Pancreas (tissue), 10 donors: ENCODE measurements around the gene FKBP11. TPM values are rescaled to one million over a fixed set of nuclear protein-coding genes. Genes with fewer than 3 reads are reported as not detected.
"Not testable (repeated sequence)": the region's sequence is repeated elsewhere in the genome, so short reads cannot be mapped to it uniquely, and the experiment has no call there.

Source experiments
- ATAC-seq, 4 donors: fragments of 200-7000 bp; cut with Tn5 transposase; one replicate each; pipeline versions ENCODE4 v1.8.0 to v1.9.1; 2020; ENCODE audit warnings: mild to moderate bottlenecking in 4 of 4, moderate library complexity in 4 of 4
- DNase-seq, 6 donors: peaks; one replicate each; pipeline ENCODE4 v3.0.0-alpha.2; 2020
- FAIRE-seq: peaks from 2 replicates; lab custom pipeline; 2012; peaks lifted over from hg19 to GRCh38; lab: Jason Lieb, UNC
- H3K27ac ChIP-seq, 4 donors: fragments of 200-600 bp; sonication (generic); 1 replicate in 3 of 4; 2 replicates in 1 of 4; pipeline versions ENCODE4 v1.5.0 to v1.8.0; 2020
- H3K27me3 ChIP-seq, 4 donors: fragments of 200-600 bp; one replicate each; pipeline ENCODE4 v1.8.0; 2021
- H3K36me3 ChIP-seq, 3 donors: fragments of 200-600 bp; sonication (generic) in 1 of 3; one replicate each; pipeline versions ENCODE4 v1.5.0 to v1.8.0; 2020 to 2021
- H3K4me1 ChIP-seq, 3 donors: fragments of 200-600 bp; one replicate each; pipeline ENCODE4 v1.8.0; 2021
- H3K4me3 ChIP-seq, 4 donors: fragments of 200-600 bp; sonication (generic) in 2 of 4; one replicate each; pipeline versions ENCODE4 v1.5.0 to v1.8.0; 2020 to 2021
- H3K9me3 ChIP-seq, 4 donors: fragments of 200-600 bp; one replicate each; pipeline ENCODE4 v1.8.0; 2021
- CTCF ChIP-seq, 4 donors: fragments of 200-600 bp; sonication (generic) in 3 of 4; IDR thresholded peaks; one replicate each; pipeline versions ENCODE4 v1.5.0 to v1.8.0; 2021; ENCODE audit warnings: antibody characterized with exemption in 4 of 4
- WGBS, 2 donors: extraction: QIAGEN DNeasy Blood & Tissue Kit; methylation state at CpG; one replicate each; pipeline ENCODE4 v1.1.7; 2013; 5-methylcytosine and 5-hydroxymethylcytosine counted together
- intact Hi-C, 3 donors: fragments of 100-400 bp; cut with DNase I; formaldehyde crosslinking; loops; one replicate each; pipeline versions ENCODE4 v1.11.1 to v1.14.2; 2022
- polyA plus RNA-seq, 2 donors: library from polyadenylated mRNA; stranded (reverse); fragments of 200-250 nt; gene quantifications; one replicate each; pipeline ENCODE4 v1.2.3, GENCODE V29; 2013
- total RNA-seq, 6 donors: library from RNA; stranded (reverse); fragmentation: NEBNext Ultra II Directional in 4 of 6; extraction: Animal tissue kit (Norgen Biotek cat#: 25700) in 4 of 6; gene quantifications; one replicate each; pipeline versions ENCODE4 v1.2.1 to v1.2.4, GENCODE V29; 2021 to 2023
- donor health status: healthy with polysubstance abuse.
- donor health status: DM: no; HTN: no; CAD: no; lungs with moderate emphysema.
- donor health status: DM: no; HTN: no; CAD: no.
- donor health status: control.
- donor health status: control.
- donor health status: Bipolar disorder and iron deficiency.
- donor health status: DM: yes; HTN: yes; CAD: no.
- donor health status: DM: no; HTN: no; CAD: no.
- donor health status: DM: no; HTN: no; CAD: no.
- donor health status: DM: yes; HTN: yes; CAD: no.

The FKBP11 gene
- total and polyA plus RNA-seq, 8 donors = 70.9 to 155 (median 127) TPM

DNA sequence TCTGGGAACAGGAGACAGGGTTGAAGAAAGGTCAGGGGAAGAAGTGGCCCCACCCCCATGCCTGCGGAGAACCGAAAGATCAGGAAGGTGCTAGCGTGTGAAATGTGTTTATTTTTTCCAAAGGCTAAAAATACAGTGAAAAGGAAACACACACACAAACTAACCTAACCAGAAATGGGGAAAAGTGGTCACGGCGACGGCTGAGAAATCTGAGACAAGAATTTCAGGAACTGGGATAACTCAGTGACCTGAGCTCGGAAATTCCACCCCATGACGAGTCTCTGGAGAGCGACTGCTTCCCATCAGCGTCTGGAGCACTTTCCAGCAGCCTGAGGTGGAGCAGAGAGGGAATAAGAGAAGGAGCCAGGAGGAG lies 43.0 kb downstream of the FKBP11 start:
- 41 to 50% methylated on average over 10 of the region's 10 CpGs for WGBS, 2 donors
- Histone ChIP-seq H3K27ac (peak overlapping the region in 2 of 4 donors; percentile 41 to 42), H3K9me3 (no peaks in the 10 kb centered on the region), H3K27me3 (no peaks in the 10 kb centered on the region), H3K4me3 (no peak overlapping the region), H3K4me1 (peaks cover 0 to 14% (median 7%) of the 10 kb centered on the region in 3 donors), H3K36me3 (no peaks in the 10 kb centered on the region)
- DNase-seq = peak in 1 of 6 donors; percentile 26
- TF ChIP-seq CTCF (IDR thresholded peaks at IDR 0.05) = no peak
- intact Hi-C loops = no loop called here
- peak in 2 of 4 donors; percentile 31 to 51 for ATAC-seq
- FAIRE-seq = no peak

DNA sequence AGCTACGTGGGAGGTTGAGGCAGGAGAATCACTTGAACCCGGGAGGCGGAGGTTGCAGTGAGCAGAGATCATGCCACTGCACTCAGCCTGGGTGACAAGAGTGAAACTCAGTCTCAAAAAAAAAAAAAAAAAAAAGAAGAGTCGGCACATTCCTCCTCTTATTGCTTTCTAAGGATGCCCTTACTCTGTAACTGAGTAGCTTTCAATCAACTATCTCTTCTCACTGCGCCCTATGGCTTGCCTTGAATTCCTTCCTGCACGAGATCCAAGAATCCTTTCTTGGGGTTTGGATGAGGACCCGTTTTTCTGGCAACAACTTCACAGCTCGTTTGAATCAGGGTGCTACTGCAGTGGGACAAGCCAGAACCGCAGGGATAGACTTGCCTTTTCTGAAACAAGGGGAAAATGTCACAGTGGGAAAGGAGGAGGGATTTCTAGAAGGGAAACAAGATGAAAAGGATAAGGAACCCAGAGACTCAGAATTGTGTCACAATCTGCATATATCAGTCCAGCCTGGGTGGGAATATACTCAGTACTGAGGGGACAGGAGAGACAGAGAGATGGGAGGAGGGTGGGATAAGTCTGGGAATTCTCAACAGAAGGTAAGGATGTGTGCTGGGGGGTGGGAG lies 43.5 kb downstream of the FKBP11 start:
- H3K27me3 ChIP-seq = no peaks in the 10 kb centered on the region
- TF ChIP-seq CTCF (IDR thresholded peaks at IDR 0.05) = no peak
- FAIRE-seq = no peak
- no peaks in the 10 kb centered on the region for H3K36me3 ChIP-seq
- H3K27ac ChIP-seq = peak overlapping the region in 2 of 4 donors; percentile 41 to 42
- H3K4me3 ChIP-seq = no peak overlapping the region
- no peak for ATAC-seq
- no peak for DNase-seq
- peaks cover 0 to 14% (median 7%) of the 10 kb centered on the region in 3 donors for H3K4me1 ChIP-seq
- intact Hi-C loops = no loop called here
- H3K9me3 ChIP-seq = no peaks in the 10 kb centered on the region
- WGBS, 2 donors = 56 to 65% methylated on average over 9 of the region's 9 CpGs

- ATAC-seq = no peak
- H3K4me1 ChIP-seq = peaks cover 0 to 14% (median 7%) of the 10 kb centered on the region in 3 donors
- no peak for FAIRE-seq
- H3K36me3 ChIP-seq = no peaks in the 10 kb centered on the region
- H3K27me3 ChIP-seq = no peaks in the 10 kb centered on the region
- no peak overlapping the region for H3K4me3 ChIP-seq
- no peak for DNase-seq
- no peak overlapping the region for H3K27ac ChIP-seq
- H3K9me3 ChIP-seq = no peaks in the 10 kb centered on the region
- intact Hi-C loops = no loop called here
- no peak for TF ChIP-seq CTCF (IDR thresholded peaks at IDR 0.05)
- WGBS, 2 donors = 74 to 80% methylated on average over 9 of the region's 9 CpGs
These were observed 44.6 kb downstream of the FKBP11 start for GRCh38 chr12:48880647-48881046.

GRCh38 chr12:48878548-48878947 lies 46.7 kb downstream of the FKBP11 start:
- no peak for TF ChIP-seq CTCF (IDR thresholded peaks at IDR 0.05)
- no peaks in the 10 kb centered on the region for H3K36me3 ChIP-seq
- FAIRE-seq = no peak
- H3K27ac ChIP-seq = no peak overlapping the region
- H3K9me3 ChIP-seq = no peaks in the 10 kb centered on the region
- no peaks in the 10 kb centered on the region for H3K27me3 ChIP-seq
- H3K4me3 ChIP-seq = no peak overlapping the region
- H3K4me1 ChIP-seq = peaks cover 0 to 9% (median 4%) of the 10 kb centered on the region in 3 donors
- no peak for DNase-seq
- ATAC-seq = no peak
- 85 to 89% methylated on average over 2 of the region's 2 CpGs for WGBS, 2 donors
- intact Hi-C loops = no loop called here

DNA sequence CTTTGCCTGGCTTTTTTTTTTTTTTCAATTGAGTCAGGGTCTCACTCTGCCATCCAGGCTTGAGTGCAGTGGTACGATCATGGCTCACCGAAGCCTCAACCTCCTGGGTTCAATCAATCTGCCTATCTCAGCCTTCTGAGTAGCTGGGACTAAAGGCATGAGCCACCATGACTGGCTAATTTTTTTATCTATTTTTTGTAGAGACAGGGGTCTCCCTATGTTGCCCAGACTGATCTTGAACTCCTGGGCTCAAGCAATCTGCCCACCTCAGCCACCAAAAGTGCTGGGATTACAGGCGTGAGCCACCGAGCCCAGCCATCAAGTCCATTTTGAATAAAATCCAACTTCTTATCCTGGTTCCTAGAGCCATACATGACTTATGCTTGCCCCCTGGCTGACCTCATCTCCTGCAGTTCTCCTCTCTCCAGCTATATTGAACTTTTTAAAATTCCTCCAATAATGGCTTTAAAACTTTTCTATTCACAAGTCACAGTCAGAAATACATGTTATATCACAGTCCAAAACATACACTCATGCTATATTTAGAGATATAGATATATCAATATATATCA lies 49.3 kb downstream of the FKBP11 start:
- DNase-seq (no peak), ATAC-seq (no peak), FAIRE-seq (no peak)
- H3K27me3 ChIP-seq = no peaks in the 10 kb centered on the region
- no peak overlapping the region for H3K27ac ChIP-seq
- TF ChIP-seq CTCF (IDR thresholded peaks at IDR 0.05) = no peak
- H3K9me3 ChIP-seq = no peaks in the 10 kb centered on the region
- no peaks in the 10 kb centered on the region for H3K4me1 ChIP-seq
- no peak overlapping the region for H3K4me3 ChIP-seq
- H3K36me3 ChIP-seq = no peaks in the 10 kb centered on the region
- WGBS, 2 donors = 64 to 86% methylated on average over 4 of the region's 4 CpGs
- intact Hi-C loops = no loop called here

DNA sequence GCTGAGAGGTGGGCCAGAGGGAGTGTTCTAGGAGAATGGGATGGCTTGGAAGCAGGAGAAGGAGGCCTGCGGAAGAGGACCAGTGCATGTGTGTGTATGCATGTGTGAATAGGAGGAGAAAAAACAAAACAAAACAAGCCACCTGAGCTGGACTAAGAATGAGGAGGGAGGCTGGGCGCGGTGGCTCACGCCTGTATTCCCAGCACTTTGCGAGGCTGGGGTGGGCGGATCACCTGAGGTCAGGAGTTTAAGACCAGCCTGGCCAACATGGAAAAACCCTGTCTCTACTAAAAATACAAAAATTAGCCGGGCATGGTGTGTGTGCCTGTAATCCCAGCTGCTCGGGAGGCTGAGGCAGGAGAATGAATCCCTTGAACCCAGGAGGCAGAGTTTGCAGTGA lies 51.8 kb downstream of the FKBP11 start:
- DNase-seq, H3K9me3 ChIP-seq, H3K4me1 ChIP-seq, ATAC-seq, H3K27ac ChIP-seq, H3K36me3 ChIP-seq, H3K4me3 ChIP-seq, FAIRE-seq, intact Hi-C loops, H3K27me3 ChIP-seq: not testable (repeated sequence)
- 77 to 80% methylated on average over 8 of the region's 8 CpGs for WGBS, 2 donors
